GM10266 (cell line): ENCODE measurements around the gene ACSM2A.
"Not testable (repeated sequence)": the region's sequence is repeated elsewhere in the genome, so short reads cannot be mapped to it uniquely, and the experiment has no call there.

Source experiments
- DNase-seq: peaks from one replicate; pipeline ENCODE4 v3.0.0; 2012; ENCODE audit errors: extremely low spot score
- CTCF ChIP-seq: IDR thresholded peaks from 2 replicates; pipeline ENCODE4 v1.5.1; 2012; ENCODE audit warnings: mild to moderate bottlenecking, low read depth; ENCODE audit not compliant: control insufficient read depth, insufficient read depth; ENCODE audit errors: missing control alignments

ACSM2A gene

GRCh38 chr16:20517149-20517548 lies 65.8 kb downstream of the ACSM2A start:
- DNase-seq: no peak
- TF ChIP-seq CTCF: no peak

GRCh38 chr16:20519231-20519630 lies 67.9 kb downstream of the ACSM2A start:
- no peak for DNase-seq
- TF ChIP-seq CTCF: no peak

- TF ChIP-seq CTCF: no peak
- DNase-seq: no peak
These were observed 68.8 kb downstream of the ACSM2A start for GRCh38 chr16:20520103-20520502.

- DNase-seq: not testable (repeated sequence)
These were observed 80.5 kb downstream of the ACSM2A start for GRCh38 chr16:20531795-20532194.

- not testable (repeated sequence) for DNase-seq
These were observed 81.0 kb downstream of the ACSM2A start for GRCh38 chr16:20532284-20532792.

- not testable (repeated sequence) for DNase-seq
These were observed 85.3 kb downstream of the ACSM2A start for GRCh38 chr16:20536669-20537068.
